ENCODE data around the gene ZNF317.
A peak's percentile ranks its signal among the peaks of the same experiment; 100 is the strongest.

ZNF317 gene

GRCh38 chr19:9140159-9140874, at the start of gene ZNF317:
Gene ZNF317 (plus strand): TSS chr19:9140397. CDS start chr19:9156017, 15,620 bp downstream.
- DNase-seq: peak; percentile 83 to 88

GRCh38 chr19:9107375-9107774, 32.8 kb upstream of the ZNF317 start, which contains the start of gene OR7G2:
Gene OR7G2 (minus strand): TSS chr19:9107475. CDS start chr19:9103243, 4,232 bp downstream.
- no peak for DNase-seq

- no peak for DNase-seq
These were observed 30.2 kb upstream of the ZNF317 start for GRCh38 chr19:9109959-9110358.

- DNase-seq: no peak
These were observed 24.8 kb upstream of the ZNF317 start, which contains the start of gene OR7G1 for GRCh38 chr19:9115307-9115813. Gene OR7G1 (minus strand): TSS chr19:9115763. CDS start chr19:9115763, 0 bp downstream.

- no peak for DNase-seq
These were observed 23.6 kb upstream of the ZNF317 start for GRCh38 chr19:9116547-9116946.

GRCh38 chr19:9126900-9127405, 13.2 kb upstream of the ZNF317 start, which contains the start of gene OR7G3:
Gene OR7G3 (minus strand): TSS chr19:9126950. CDS start chr19:9126950, 0 bp downstream.
- DNase-seq: no peak

GRCh38 chr19:9128171-9128570, 12.0 kb upstream of the ZNF317 start:
- DNase-seq: no peak

GRCh38 chr19:9130965-9131364, 9.2 kb upstream of the ZNF317 start:
- no peak for DNase-seq

GRCh38 chr19:9132422-9132821, 7.8 kb upstream of the ZNF317 start:
- DNase-seq: no peak

GRCh38 chr19:9139609-9140158, 513 bp upstream of the ZNF317 start:
- DNase-seq: no peak

GRCh38 chr19:9144920-9145319, 4.7 kb downstream of the ZNF317 start:
- DNase-seq: no peak

- no peak for DNase-seq
These were observed 6.7 kb downstream of the ZNF317 start for GRCh38 chr19:9146882-9147281.

GRCh38 chr19:9148697-9149096, 8.5 kb downstream of the ZNF317 start:
- no peak for DNase-seq

- DNase-seq: no peak
These were observed 9.8 kb downstream of the ZNF317 start for GRCh38 chr19:9149997-9150396.

GRCh38 chr19:9150650-9151049, 10.5 kb downstream of the ZNF317 start:
- DNase-seq: no peak

- no peak for DNase-seq
These were observed 11.2 kb downstream of the ZNF317 start for GRCh38 chr19:9151367-9151766.

GRCh38 chr19:9155591-9155990, 15.4 kb downstream of the ZNF317 start:
- no peak for DNase-seq

GRCh38 chr19:9156304-9156703, 16.1 kb downstream of the ZNF317 start:
- DNase-seq: no peak

- DNase-seq: no peak
These were observed 19.7 kb downstream of the ZNF317 start for GRCh38 chr19:9159891-9160290.

- DNase-seq: no peak
These were observed 21.2 kb downstream of the ZNF317 start for GRCh38 chr19:9161427-9161826.

GRCh38 chr19:9165261-9165660, 25.1 kb downstream of the ZNF317 start:
- DNase-seq: no peak

GRCh38 chr19:9166846-9167245, 26.6 kb downstream of the ZNF317 start:
- DNase-seq: no peak

- no peak for DNase-seq
These were observed 31.3 kb downstream of the ZNF317 start for GRCh38 chr19:9171393-9171991.

GRCh38 chr19:9175326-9175725, 35.1 kb downstream of the ZNF317 start:
- no peak for DNase-seq
